Measurements from ENCODE around the gene DVL3. TPM values are rescaled to one million over a fixed set of nuclear protein-coding genes. Genes with fewer than 3 reads are reported as not detected.

DVL3 gene
- total RNA-seq, result 25.9 and 41.8 TPM in 2 replicates

GRCh38 chr3:184154885-184155643 lies at the start of gene DVL3:
DVL3 (plus strand) TSS chr3:184155377; CDS start chr3:184155636, 259 bp downstream.

GRCh38 chr3:184135149-184135910 lies 19.8 kb upstream of the DVL3 start, which contains the start of gene EIF2B5:
EIF2B5 (plus strand) TSS chr3:184135358; CDS start chr3:184135386, 28 bp downstream.

GRCh38 chr3:184174646-184175492 lies 19.7 kb downstream of the DVL3 start, which contains the start of gene AP2M1:
AP2M1 (plus strand) TSS chr3:184174855; CDS start chr3:184176994, 2,139 bp downstream.

GRCh38 chr3:184186184-184186901 lies 31.2 kb downstream of the DVL3 start, which contains the start of gene ABCF3:
ABCF3 (plus strand) TSS chr3:184186199; CDS start chr3:184186208, 9 bp downstream.

Other genes starting within 250 kb of the DVL3 start
- gene ABCC5, start 137.5 kb upstream of the DVL3 start, total RNA-seq, result 7.3 and 9.2 TPM in 2 replicates
- not detected in 2 replicates for gene HTR3D, start 123.6 kb upstream of the DVL3 start, total RNA-seq
- gene HTR3C, start 102.3 kb upstream of the DVL3 start, total RNA-seq, result not detected in 2 replicates
- not detected in 2 replicates for gene HTR3E, start 58.3 kb upstream of the DVL3 start, total RNA-seq
- 19.9 and 20.4 TPM in 2 replicates for gene EIF2B5, start 20.0 kb upstream of the DVL3 start, total RNA-seq
- 603 and 645 TPM in 2 replicates for gene AP2M1, start 19.5 kb downstream of the DVL3 start, total RNA-seq
- gene ABCF3, start 30.8 kb downstream of the DVL3 start, total RNA-seq, result 38.5 and 39.5 TPM in 2 replicates
- not detected in 2 replicates for gene VWA5B2, start 74.2 kb downstream of the DVL3 start, total RNA-seq
- gene ALG3, start 93.6 kb downstream of the DVL3 start, total RNA-seq, result 45.8 and 59.9 TPM in 2 replicates
- gene EEF1AKMT4, start 94.3 kb downstream of the DVL3 start, total RNA-seq, result 5.3 and 5.5 TPM in 2 replicates
- gene CAMK2N2, start 106.2 kb downstream of the DVL3 start, total RNA-seq, result not detected in 2 replicates
- not detected in 2 replicates for gene ECE2, start 120.6 kb downstream of the DVL3 start, total RNA-seq
- gene PSMD2, start 143.9 kb downstream of the DVL3 start, total RNA-seq, result 686 and 752 TPM in 2 replicates
- 414 and 466 TPM in 2 replicates for gene EIF4G1, start 159.2 kb downstream of the DVL3 start, total RNA-seq
- 21.9 and 34.2 TPM in 2 replicates for gene FAM131A, start 182.2 kb downstream of the DVL3 start, total RNA-seq
- 4.6 and 6.3 TPM in 2 replicates for gene CLCN2, start 206.2 kb downstream of the DVL3 start, total RNA-seq
- 65.7 and 76.4 TPM in 2 replicates for gene POLR2H, start 206.3 kb downstream of the DVL3 start, total RNA-seq
- not detected in 2 replicates for gene THPO, start 222.8 kb downstream of the DVL3 start, total RNA-seq
- gene CHRD, start 224.7 kb downstream of the DVL3 start, total RNA-seq, result 1.1 and 10.7 TPM in 2 replicates